ENCODE results near the gene FAT3.

FAT3 gene

GRCh38 chr11:92199991-92200390 is 24.6 kb upstream of the FAT3 start:
- TF ChIP-seq CTCF (IDR thresholded peaks at IDR 0.05): no peak

GRCh38 chr11:92204731-92205130 is 19.9 kb upstream of the FAT3 start:
- TF ChIP-seq CTCF (IDR thresholded peaks at IDR 0.05): no peak

GRCh38 chr11:92206441-92206840 is 18.2 kb upstream of the FAT3 start:
- no peak for TF ChIP-seq CTCF (IDR thresholded peaks at IDR 0.05)

GRCh38 chr11:92211576-92212167 is 12.9 kb upstream of the FAT3 start:
- peak; percentile 23 for TF ChIP-seq CTCF (IDR thresholded peaks at IDR 0.05)

GRCh38 chr11:92212530-92212929 is 12.1 kb upstream of the FAT3 start:
- no peak for TF ChIP-seq CTCF (IDR thresholded peaks at IDR 0.05)

- TF ChIP-seq CTCF (IDR thresholded peaks at IDR 0.05): no peak
These were observed 7.8 kb upstream of the FAT3 start for GRCh38 chr11:92216789-92217188.

GRCh38 chr11:92219476-92219875 is 5.1 kb upstream of the FAT3 start:
- TF ChIP-seq CTCF (IDR thresholded peaks at IDR 0.05): no peak

GRCh38 chr11:92222701-92223100 is 1.9 kb upstream of the FAT3 start:
- TF ChIP-seq CTCF (IDR thresholded peaks at IDR 0.05): no peak

Measured in LNCAP (cell line).